Measurements from ENCODE around the gene LAMA2. TPM values are rescaled to one million over a fixed set of nuclear protein-coding genes. Genes with fewer than 3 reads are reported as not detected.

The LAMA2 gene
- total and polyA plus RNA-seq, 2 of the 8 experiments (the other 6 are each of a cell fraction or from before 2014, with no cell fraction given), result 1.3 to 3.8 TPM

DNA sequence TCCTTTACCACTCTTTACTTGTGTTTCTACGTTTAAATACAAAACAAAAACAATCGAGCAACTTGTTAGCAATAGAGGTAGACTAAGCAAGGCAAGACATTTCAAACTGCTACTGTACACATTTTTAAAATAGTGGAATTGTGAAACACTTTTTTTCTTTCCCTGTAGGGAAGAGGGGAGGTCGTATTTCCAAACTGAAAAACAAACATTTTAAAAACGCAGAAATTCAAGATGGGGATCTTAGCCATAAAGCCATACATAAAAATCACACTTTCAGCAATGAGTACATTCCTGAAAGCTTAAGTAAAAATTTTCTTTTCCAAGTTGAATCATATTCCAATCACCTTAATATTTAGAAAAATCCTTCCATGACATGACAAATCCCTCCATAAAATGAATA is 267.6 kb downstream of the LAMA2 start:
- H3K9me3 ChIP-seq (ENCODE audit: insufficient read depth in 2 of 2, low read depth in 1 of 2, low read length in 1 of 2), result no peaks in the 10 kb centered on the region
- no peak overlapping the region for H3K23ac ChIP-seq (ENCODE audit: insufficient read length)
- no peak overlapping the region for H2BK15ac ChIP-seq (ENCODE audit: low read length)
- H3K27me3 ChIP-seq (replicated peaks in 1 of 4; ENCODE audit: control insufficient read depth in 3 of 4, extremely low read depth in 1 of 4, insufficient read depth in 3 of 4, low read length in 3 of 4), result peaks cover 0 to 1% (median 0%) of the 10 kb centered on the region in 4 experiments; a peak in 1 of 7 replicates
- no peak overlapping the region for H3K9ac ChIP-seq (replicated peaks in 1 of 4; ENCODE audit: extremely low read depth in 1 of 4, low read depth in 3 of 4, low read length in 3 of 4)
- no peak overlapping the region for H4K8ac ChIP-seq (ENCODE audit: extremely low read depth, insufficient read depth, low read length)
- no peak overlapping the region for H3K27ac ChIP-seq (ENCODE audit: low read depth, low read length)
- DNase-seq (ENCODE audit: low read depth in 1 of 2, low spot score in 2 of 2) (no peak), FAIRE-seq (no peak)
- H2BK20ac ChIP-seq (ENCODE audit: low read length), result no peak overlapping the region
- H3K79me1 ChIP-seq (ENCODE audit: low read depth, low read length), result no peaks in the 10 kb centered on the region
- no peaks in the 10 kb centered on the region for H3K23me2 ChIP-seq (ENCODE audit: low read depth, low read length)
- no peak overlapping the region for H3K4me2 ChIP-seq (ENCODE audit: insufficient read depth in 1 of 2, low read depth in 2 of 2, low read length in 2 of 2)
- ChIA-PET POLR2A (ENCODE audit: partially characterized antibody) (no interaction called here), CTCF (ENCODE audit: partially characterized antibody) (interaction anchor here (0.6 to 1.4 kb wide), 3 partner anchors 8 to 219 kb away, joined by 3 read pairs; no protein-coding TSS in a partner anchor)
- WGBS, 2 experiments (ENCODE audit: extremely low coverage in 1 of 2, insufficient coverage in 1 of 2, insufficient read length in 1 of 2, insufficient replicate concordance in 2 of 2, low coverage in 1 of 2, low lambda C conversion rate in 2 of 2, missing lambda C conversion rate in 1 of 2), result 92% methylated on average over 4 of the region's 4 CpGs; no CpG with 5 or more reads in 1 of the 2 experiments
- H3K14ac ChIP-seq (ENCODE audit: insufficient read length), result no peak overlapping the region
- no peak overlapping the region for H2AFZ ChIP-seq (ENCODE audit: low read length)
- H3K79me2 ChIP-seq (ENCODE audit: control insufficient read depth in 1 of 2, insufficient read depth in 2 of 2, low read length in 2 of 2), result no peaks in the 10 kb centered on the region
- H4K5ac ChIP-seq (ENCODE audit: insufficient read length, low read depth, low read length), result no peak overlapping the region
- H3K18ac ChIP-seq (ENCODE audit: extremely low read depth, low read length), result no peak overlapping the region
- H3K36me3 ChIP-seq (ENCODE audit: control insufficient read depth in 2 of 4, insufficient read depth in 4 of 4, low read length in 3 of 4), result no peaks in the 10 kb centered on the region
- no peak overlapping the region for H2BK5ac ChIP-seq (ENCODE audit: low read depth, low read length)
- no peaks in the 10 kb centered on the region for H4K20me1 ChIP-seq (replicated peaks in 1 of 2; ENCODE audit: control insufficient read depth in 1 of 2, insufficient read depth in 2 of 2, low read length in 2 of 2)
- no peak overlapping the region for H3K56ac ChIP-seq (replicated peaks; ENCODE audit: insufficient read length, low read depth, low read length)
- H3K4me1 ChIP-seq (replicated peaks in 1 of 4; ENCODE audit: control insufficient read depth in 3 of 4, insufficient read depth in 4 of 4, low read length in 3 of 4), result no peaks in the 10 kb centered on the region
- no peak overlapping the region for H3K4me3 ChIP-seq (ENCODE audit: extremely low read depth in 1 of 4, insufficient read depth in 2 of 4, low read depth in 3 of 4, low read length in 4 of 4)
- no peak overlapping the region for H2BK120ac ChIP-seq (replicated peaks; ENCODE audit: low read depth, low read length)
- H2AK5ac ChIP-seq (ENCODE audit: low read depth, low read length), result no peak overlapping the region
- no peak overlapping the region for H2BK12ac ChIP-seq (ENCODE audit: low read depth, low read length)
- H4K91ac ChIP-seq (replicated peaks; ENCODE audit: insufficient read length, low read length), result no peak overlapping the region
- no peak overlapping the region for H3K4ac ChIP-seq (replicated peaks; ENCODE audit: insufficient read length, low read depth, low read length)
- TF ChIP-seq EZH2 (IDR thresholded peaks at IDR 0.05; ENCODE audit: low read depth, low read length, severe bottlenecking) (no peak), MAFK (IDR thresholded peaks at IDR 0.05; ENCODE audit: low read depth, low read length) (no peak), CBX5 (IDR thresholded peaks at IDR 0.05; ENCODE audit: low read depth, low read length) (no peak), POLR2AphosphoS5 (IDR thresholded peaks at IDR 0.05; ENCODE audit: low read depth, low read length) (no peak), GTF2F1 (IDR thresholded peaks at IDR 0.05; ENCODE audit: borderline replicate concordance, low read depth, low read length) (no peak), TCF12 (IDR thresholded peaks at IDR 0.05; ENCODE audit: low read depth, low read length) (no peak), EP300 (IDR thresholded peaks at IDR 0.05; ENCODE audit: borderline replicate concordance in 1 of 2, low read depth in 2 of 2, low read length in 2 of 2) (no peak), HDAC2 (IDR thresholded peaks at IDR 0.05; ENCODE audit: borderline replicate concordance in 1 of 2, low read depth in 2 of 2, low read length in 2 of 2) (no peak), RXRA (IDR thresholded peaks at IDR 0.05; ENCODE audit: insufficient read depth, low read depth, low read length) (no peak), TAF7 (optimal IDR thresholded peaks at IDR 0.05; ENCODE audit: borderline replicate concordance, low read depth, low read length) (no peak), CHD2 (IDR thresholded peaks at IDR 0.05; ENCODE audit: low read length) (no peak), SAP30 (IDR thresholded peaks at IDR 0.05; ENCODE audit: insufficient read depth, insufficient replicate concordance, low read length) (no peak)
- TF ChIP-seq, protein P1, sequence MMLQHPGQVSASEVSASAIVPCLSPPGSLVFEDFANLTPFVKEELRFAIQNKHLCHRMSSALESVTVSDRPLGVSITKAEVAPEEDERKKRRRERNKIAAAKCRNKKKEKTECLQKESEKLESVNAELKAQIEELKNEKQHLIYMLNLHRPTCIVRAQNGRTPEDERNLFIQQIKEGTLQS (IDR thresholded peaks at IDR 0.05; ENCODE audit: insufficient read depth, low read depth, low read length), result no peak
